HCT116 (cell line): Measurements from ENCODE around the gene MTHFR. TPM values are rescaled to one million over a fixed set of nuclear protein-coding genes. Genes with fewer than 3 reads are reported as not detected.
A peak's percentile ranks its signal among the peaks of the same experiment; 100 is the strongest.

Experiments
- ATAC-seq: fragments of 200-7000 bp; cut with Tn5 transposase; 2 replicates; pipeline ENCODE4 v1.9.1; 2020; ENCODE audit warnings: mild to moderate bottlenecking, moderate library complexity
- BruUV-seq: library from RNA; stranded (reverse); fragments of 400-500 nt; replicated peaks from 2 replicates; lab custom pipeline; 2021; lab: Mats Ljungman, UMichigan
- CTCF ChIA-PET: fragments of 300-600 bp; sonication (Branson Sonifier 250); formaldehyde crosslinking; loops from one replicate; lab custom pipeline; 2021; ENCODE audit warnings: antibody characterized with exemption; lab: Charles Lee
- POLR2A ChIA-PET: fragments of 300-600, 350-600 bp; sonication (Branson Sonifier 250); formaldehyde crosslinking; loops from one replicate; lab custom pipeline; 2021; ENCODE audit warnings: antibody characterized with exemption; lab: Charles Lee
- RAD21 ChIA-PET, 2 experiments: fragments of 300-600 bp; sonication (Branson Sonifier 250); formaldehyde crosslinking; loops; one replicate each; lab custom pipeline; 2023; ENCODE audit warnings: low total read pairs in 2 of 2; ENCODE audit not compliant: uncharacterized antibody in 2 of 2, unreplicated experiment in 2 of 2, low non-redundant PET in 1 of 2; lab: Charles Lee
- DNase-seq: peaks from one replicate; pipeline ENCODE4 v3.0.0-alpha.2; 2010; ENCODE audit warnings: low read depth, low spot score
- H2AFZ ChIP-seq: fragments of 200-600 bp; shearing (Covaris generic), sonication (generic); 2 replicates; pipeline ENCODE4 v1.6.1; 2017; ENCODE audit warnings: low read depth, mixed run types, mixed read lengths, antibody characterized with exemption, low read length; ENCODE audit not compliant: poor library complexity, severe bottlenecking
- H3K27ac ChIP-seq: 2 replicates; pipeline ENCODE4 v1.5.1; 2012; ENCODE audit warnings: low read depth, low read length
- H3K27me3 ChIP-seq: fragments of 200-600 bp; sonication (generic); 2 replicates; pipeline ENCODE4 v1.6.1; 2016; ENCODE audit warnings: mixed run types, low read length, mixed read lengths; ENCODE audit not compliant: insufficient read depth
- H3K36me3 ChIP-seq, 2 experiments: fragments of 200-500 bp in 1 of 2; fragments of 200-600 bp in 1 of 2; sonication (Bioruptor generic) in 1 of 2; sonication (generic) in 1 of 2; 2 replicates each; pipeline versions ENCODE4 v1.5.1 to v1.6.1; 2014 to 2016; ENCODE audit warnings: low read length in 2 of 2, inconsistent platforms in 1 of 2, mixed read lengths in 1 of 2, mixed run types in 1 of 2; ENCODE audit not compliant: insufficient read depth in 2 of 2, control insufficient read depth in 1 of 2
- H3K4me1 ChIP-seq, 2 experiments: fragments of 200-600 bp in 1 of 2; sonication (generic) in 1 of 2; 2 replicates each; pipeline versions ENCODE4 v1.5.1 to v1.6.1; 2012 to 2017; ENCODE audit warnings: low read length in 2 of 2, inconsistent platforms in 1 of 2, mild to moderate bottlenecking in 1 of 2, mixed read lengths in 1 of 2, mixed run types in 1 of 2, moderate library complexity in 1 of 2; ENCODE audit not compliant: insufficient read depth in 2 of 2, control insufficient read depth in 1 of 2
- H3K4me2 ChIP-seq: fragments of 200-600 bp; sonication (generic); 2 replicates; pipeline ENCODE4 v1.6.1; 2017; ENCODE audit warnings: mixed run types, low read length, mixed read lengths
- H3K4me3 ChIP-seq, 2 experiments: fragments of 200-600 bp in 1 of 2; sonication (generic) in 1 of 2; replicated peaks in 1 of 2; 2 replicates each; pipeline ENCODE4 v1.5.1; 2011 to 2016; ENCODE audit warnings: low read length in 2 of 2, control low read depth in 1 of 2, low read depth in 1 of 2, mild to moderate bottlenecking in 1 of 2, mixed read lengths in 1 of 2, mixed run types in 1 of 2
- H3K79me2 ChIP-seq: fragments of 200-600 bp; sonication (generic); 2 replicates; pipeline ENCODE4 v1.6.1; 2017; ENCODE audit warnings: mild to moderate bottlenecking, mixed run types, low read length, moderate library complexity, mixed read lengths; ENCODE audit not compliant: insufficient read depth
- H3K9ac ChIP-seq: fragments of 200-600 bp; sonication (generic); 2 replicates; pipeline ENCODE4 v1.6.1; 2016; ENCODE audit warnings: low read length, mixed read lengths
- H3K9me2 ChIP-seq: fragments of 200-600 bp; sonication (generic), shearing (Covaris generic); 2 replicates; pipeline ENCODE4 v1.6.1; 2017; ENCODE audit warnings: mixed run types, mild to moderate bottlenecking, moderate library complexity; ENCODE audit not compliant: insufficient read depth
- H3K9me3 ChIP-seq, 2 experiments: fragments of 200-500 bp in 1 of 2; fragments of 200-600 bp in 1 of 2; sonication (Bioruptor generic) in 1 of 2; sonication (generic) in 1 of 2; 2 replicates each; pipeline ENCODE4 v1.6.1; 2014 to 2017; ENCODE audit warnings: low read length in 2 of 2, mixed read lengths in 2 of 2, inconsistent platforms in 1 of 2, low read depth in 1 of 2, mild to moderate bottlenecking in 1 of 2, mixed run types in 1 of 2, moderate library complexity in 1 of 2; ENCODE audit not compliant: control insufficient read depth in 1 of 2, insufficient read depth in 1 of 2
- H4K20me1 ChIP-seq: fragments of 200-600 bp; sonication (generic), shearing (Covaris generic); 2 replicates; pipeline ENCODE4 v1.6.1; 2017; ENCODE audit warnings: mixed run types, mild to moderate bottlenecking, moderate library complexity; ENCODE audit not compliant: insufficient read depth
- JUND ChIP-seq: IDR thresholded peaks from 2 replicates; pipeline ENCODE4 v1.6.1; 2012
- RAD21 ChIP-seq: IDR thresholded peaks from 2 replicates; pipeline ENCODE4 v1.6.1; 2012; ENCODE audit warnings: low read depth, mild to moderate bottlenecking
- SRF ChIP-seq: IDR thresholded peaks from 2 replicates; pipeline ENCODE4 v1.6.1; 2012; ENCODE audit warnings: low read depth
- intact Hi-C: fragments of 100-400 bp; cut with micrococcal nuclease; formaldehyde crosslinking; loops from 2 replicates; pipeline ENCODE4 v1.10.0; 2022
- total RNA-seq: library from RNA; stranded (reverse); gene quantifications from one replicate; pipeline ENCODE4 v1.2.1, GENCODE V29; 2021; ENCODE audit not compliant: unreplicated experiment
- TF ChIP-seq, protein P1 (sequence below), 3 experiments: fragments of 200-600 bp in 1 of 3; sonication (generic) in 1 of 3; IDR thresholded peaks in 2 of 3; conservative IDR thresholded peaks in 1 of 3; 2 replicates each; pipeline ENCODE4 v1.5.1; 2012 to 2017; ENCODE audit warnings: low read depth in 2 of 3, low read length in 2 of 3, antibody characterized with exemption in 1 of 3, borderline replicate concordance in 1 of 3, control low read depth in 1 of 3, mild to moderate bottlenecking in 1 of 3, mixed read lengths in 1 of 3, mixed run types in 1 of 3, moderate library complexity in 1 of 3; ENCODE audit not compliant: insufficient read depth in 1 of 3
- TF ChIP-seq, protein P2 (sequence below): IDR thresholded peaks from 2 replicates; pipeline ENCODE4 v1.6.1; 2012

MTHFR gene
- total RNA-seq, 1 experiment from 2014 or later: 20.9 TPM

DNA sequence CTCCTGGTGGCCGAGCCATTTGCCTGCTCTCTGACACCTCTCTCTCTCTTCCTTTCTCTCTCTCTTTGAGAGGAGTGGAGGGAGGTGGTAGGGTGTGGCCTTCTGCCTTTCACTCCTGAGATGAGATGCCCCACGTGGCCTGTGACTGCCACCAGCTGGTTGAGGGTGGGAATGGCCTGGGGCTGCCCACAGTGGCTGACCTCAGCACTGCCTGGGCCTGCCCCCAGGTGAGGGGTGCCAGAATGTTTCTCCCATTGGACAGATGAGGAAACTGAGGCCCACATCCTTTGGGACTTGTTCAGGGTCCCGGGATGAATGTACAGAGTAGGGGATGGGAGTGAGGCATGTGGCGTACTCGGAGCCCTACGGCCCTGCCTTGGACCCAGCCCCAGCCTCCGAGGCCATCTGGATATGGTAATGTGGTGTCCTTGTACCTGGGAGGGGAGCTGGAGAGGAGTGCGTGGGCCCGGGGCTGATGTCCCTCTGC is 56.5 kb downstream of the MTHFR start:
- Histone ChIP-seq H3K79me2 (no peaks in the 10 kb centered on the region), H3K9ac (no peak overlapping the region), H3K4me3 (no peak overlapping the region), H3K27ac (no peak overlapping the region), H2AFZ (no peak overlapping the region), H3K36me3 (peaks cover 0 to 5% of the 10 kb centered on the region in 2 experiments; a peak in 1 of 4 replicates), H3K9me2 (no peaks in the 10 kb centered on the region), H3K4me1 (peaks cover 0 to 7% of the 10 kb centered on the region in 2 experiments; a peak in 3 of 4 replicates), H3K9me3 (no peaks in the 10 kb centered on the region), H3K27me3 (no peaks in the 10 kb centered on the region), H3K4me2 (0 out of 2 replicates have a peak overlapping the region, but pooled peaks have one; percentile 9), H4K20me1 (no peaks in the 10 kb centered on the region)
- intact Hi-C loops: no loop called here
- POLR2A ChIA-PET: no interaction called here
- TF ChIP-seq, protein P1, sequence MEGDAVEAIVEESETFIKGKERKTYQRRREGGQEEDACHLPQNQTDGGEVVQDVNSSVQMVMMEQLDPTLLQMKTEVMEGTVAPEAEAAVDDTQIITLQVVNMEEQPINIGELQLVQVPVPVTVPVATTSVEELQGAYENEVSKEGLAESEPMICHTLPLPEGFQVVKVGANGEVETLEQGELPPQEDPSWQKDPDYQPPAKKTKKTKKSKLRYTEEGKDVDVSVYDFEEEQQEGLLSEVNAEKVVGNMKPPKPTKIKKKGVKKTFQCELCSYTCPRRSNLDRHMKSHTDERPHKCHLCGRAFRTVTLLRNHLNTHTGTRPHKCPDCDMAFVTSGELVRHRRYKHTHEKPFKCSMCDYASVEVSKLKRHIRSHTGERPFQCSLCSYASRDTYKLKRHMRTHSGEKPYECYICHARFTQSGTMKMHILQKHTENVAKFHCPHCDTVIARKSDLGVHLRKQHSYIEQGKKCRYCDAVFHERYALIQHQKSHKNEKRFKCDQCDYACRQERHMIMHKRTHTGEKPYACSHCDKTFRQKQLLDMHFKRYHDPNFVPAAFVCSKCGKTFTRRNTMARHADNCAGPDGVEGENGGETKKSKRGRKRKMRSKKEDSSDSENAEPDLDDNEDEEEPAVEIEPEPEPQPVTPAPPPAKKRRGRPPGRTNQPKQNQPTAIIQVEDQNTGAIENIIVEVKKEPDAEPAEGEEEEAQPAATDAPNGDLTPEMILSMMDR (IDR thresholded peaks at IDR 0.05 in 2 of 3, conservative IDR thresholded peaks at IDR 0.05 in 1 of 3; ENCODE audit: borderline replicate concordance in 1 of 3, insufficient read depth in 1 of 3, low read depth in 2 of 3, low read length in 2 of 3): peak; percentile 48 to 64 (median 58); a peak in 5 of 6 replicates
- TF ChIP-seq, protein P2, sequence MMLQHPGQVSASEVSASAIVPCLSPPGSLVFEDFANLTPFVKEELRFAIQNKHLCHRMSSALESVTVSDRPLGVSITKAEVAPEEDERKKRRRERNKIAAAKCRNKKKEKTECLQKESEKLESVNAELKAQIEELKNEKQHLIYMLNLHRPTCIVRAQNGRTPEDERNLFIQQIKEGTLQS: no peak
- TF ChIP-seq JUND: no peak
- no peak for TF ChIP-seq SRF
- peak; percentile 81 for TF ChIP-seq RAD21
- DNase-seq (peak; percentile 26), ATAC-seq (peak; percentile 94)
- RAD21 ChIA-PET: no interaction called here
- CTCF ChIA-PET: interaction anchor here (0.6 kb wide), 1 partner anchor 86 kb away, joined by 3 read pairs; no protein-coding TSS in a partner anchor
- no TSS peak for BruUV-seq
